GM19043 (cell line): ENCODE results near the gene DZANK1.
"Not testable (repeated sequence)": the region's sequence is repeated elsewhere in the genome, so short reads cannot be mapped to it uniquely, and the experiment has no call there.

Experiments
- ATAC-seq: cut with Tn5 transposase; IDR thresholded peaks from one replicate; pipeline ENCODE4 v1.9.1; 2021; ENCODE audit warnings: low read depth; ENCODE audit not compliant: unreplicated experiment

DZANK1 gene

GRCh38 chr20:18443886-18444285 is 22.9 kb downstream of the DZANK1 start:
- no peak for ATAC-seq

GRCh38 chr20:18440403-18440802 is 26.4 kb downstream of the DZANK1 start:
- ATAC-seq, result no peak

GRCh38 chr20:18436847-18437246 is 30.0 kb downstream of the DZANK1 start:
- ATAC-seq, result no peak

- no peak for ATAC-seq
Observed at GRCh38 chr20:18431206-18431605, 35.6 kb downstream of the DZANK1 start.

GRCh38 chr20:18430172-18430826 is 36.5 kb downstream of the DZANK1 start:
- ATAC-seq, result no peak

GRCh38 chr20:18428490-18429173 is 38.2 kb downstream of the DZANK1 start:
- ATAC-seq, result no peak

- no peak for ATAC-seq
Observed at GRCh38 chr20:18427214-18427613, 39.6 kb downstream of the DZANK1 start.

- ATAC-seq, result no peak
Observed at GRCh38 chr20:18421608-18422007, 45.2 kb downstream of the DZANK1 start.

- no peak for ATAC-seq
Observed at GRCh38 chr20:18416486-18416885, 50.3 kb downstream of the DZANK1 start.

GRCh38 chr20:18414140-18414539 is 52.7 kb downstream of the DZANK1 start:
- no peak for ATAC-seq

- no peak for ATAC-seq
Observed at GRCh38 chr20:18412221-18412901, 54.5 kb downstream of the DZANK1 start.

- ATAC-seq, result no peak
Observed at GRCh38 chr20:18405826-18406225, 61.0 kb downstream of the DZANK1 start.

- ATAC-seq, result no peak
Observed at GRCh38 chr20:18404172-18404571, 62.7 kb downstream of the DZANK1 start.

GRCh38 chr20:18403269-18403668 is 63.6 kb downstream of the DZANK1 start:
- no peak for ATAC-seq

- no peak for ATAC-seq
Observed at GRCh38 chr20:18401305-18401704, 65.5 kb downstream of the DZANK1 start.

GRCh38 chr20:18400460-18400859 is 66.4 kb downstream of the DZANK1 start:
- ATAC-seq, result no peak

GRCh38 chr20:18398713-18399112 is 68.1 kb downstream of the DZANK1 start:
- not testable (repeated sequence) for ATAC-seq

GRCh38 chr20:18397030-18397429 is 69.8 kb downstream of the DZANK1 start:
- no peak for ATAC-seq

GRCh38 chr20:18395544-18395943 is 71.3 kb downstream of the DZANK1 start:
- no peak for ATAC-seq

- ATAC-seq, result no peak
Observed at GRCh38 chr20:18394363-18394762, 72.5 kb downstream of the DZANK1 start.

- ATAC-seq, result no peak
Observed at GRCh38 chr20:18391686-18392085, 75.1 kb downstream of the DZANK1 start.

- no peak for ATAC-seq
Observed at GRCh38 chr20:18390201-18390600, 76.6 kb downstream of the DZANK1 start.
